GM18505 (cell line): ENCODE results near the gene INPP1.
"Not testable (repeated sequence)": the region's sequence is repeated elsewhere in the genome, so short reads cannot be mapped to it uniquely, and the experiment has no call there.

Experiments used
- ATAC-seq: cut with Tn5 transposase; IDR thresholded peaks from one replicate; pipeline ENCODE4 v1.9.1; 2021; ENCODE audit not compliant: unreplicated experiment
- POLR2A ChIP-seq: IDR thresholded peaks from 4 replicates; pipeline ENCODE4 v1.6.1; 2011; ENCODE audit warnings: borderline replicate concordance; ENCODE audit not compliant: insufficient read depth, insufficient read length; ENCODE audit errors: extremely low read depth

Gene INPP1

GRCh38 chr2:190319555-190320498 is 23.6 kb upstream of the INPP1 start, which contains the start of gene HIBCH:
Gene HIBCH (minus strand): TSS chr2:190319826. CDS start chr2:190319750, 76 bp downstream.
- ATAC-seq = peak; percentile 95

GRCh38 chr2:190320696-190321095 is 22.7 kb upstream of the INPP1 start:
- no peak for TF ChIP-seq POLR2A
- ATAC-seq = no peak

More at GRCh38 chr2:190319555-190320498, 23.6 kb upstream of the INPP1 start, which contains the start of gene HIBCH:
- peak; percentile 87 for TF ChIP-seq POLR2A

- TF ChIP-seq POLR2A = no peak
- no peak for ATAC-seq
These were observed 20.0 kb upstream of the INPP1 start for GRCh38 chr2:190323406-190323805.

GRCh38 chr2:190325588-190325987 is 17.8 kb upstream of the INPP1 start:
- no peak for TF ChIP-seq POLR2A
- no peak for ATAC-seq

- TF ChIP-seq POLR2A = no peak
- ATAC-seq = no peak
These were observed 15.4 kb upstream of the INPP1 start for GRCh38 chr2:190327867-190328572.

- TF ChIP-seq POLR2A = no peak
- no peak for ATAC-seq
These were observed 14.7 kb upstream of the INPP1 start for GRCh38 chr2:190328573-190329147.

- no peak for ATAC-seq
- TF ChIP-seq POLR2A = no peak
These were observed 10.0 kb upstream of the INPP1 start for GRCh38 chr2:190333395-190333794.

- no peak for ATAC-seq
These were observed 9.5 kb upstream of the INPP1 start for GRCh38 chr2:190333928-190334327.

GRCh38 chr2:190334479-190335224 is 8.7 kb upstream of the INPP1 start:
- ATAC-seq = no peak

More at GRCh38 chr2:190333928-190334327, 9.5 kb upstream of the INPP1 start:
- no peak for TF ChIP-seq POLR2A

GRCh38 chr2:190335225-190335559 is 8.2 kb upstream of the INPP1 start:
- no peak for TF ChIP-seq POLR2A
- no peak for ATAC-seq

More at GRCh38 chr2:190334479-190335224, 8.7 kb upstream of the INPP1 start:
- no peak for TF ChIP-seq POLR2A

- not testable (repeated sequence) for ATAC-seq
These were observed 7.8 kb upstream of the INPP1 start for GRCh38 chr2:190335584-190335983.

GRCh38 chr2:190336420-190336819 is 7.0 kb upstream of the INPP1 start:
- TF ChIP-seq POLR2A = no peak
- no peak for ATAC-seq

- no peak for ATAC-seq
- no peak for TF ChIP-seq POLR2A
These were observed 4.9 kb upstream of the INPP1 start for GRCh38 chr2:190338453-190338852.
